Tibial nerve (tissue), 4 donors: ENCODE measurements around the gene MSH3.

Experiments used
- CTCF ChIP-seq, 5 experiments: fragments of 200-600 bp in 3 of 5; fragments of 450-650 bp in 2 of 5; sonication (generic) in 3 of 5; IDR thresholded peaks; one replicate each; pipeline ENCODE4 v1.5.1; 2016 to 2019; ENCODE audit warnings: antibody characterized with exemption in 5 of 5, mild to moderate bottlenecking in 3 of 5, moderate library complexity in 2 of 5
- EP300 ChIP-seq, 2 donors: sonication (generic); formaldehyde crosslinking; IDR thresholded peaks; one replicate each; pipeline ENCODE4 v1.6.1; 2017; ENCODE audit warnings: antibody characterized with exemption in 2 of 2, mild to moderate bottlenecking in 1 of 2

GRCh38 chr5:80762573-80762972 is 108.1 kb downstream of the MSH3 start:
- TF ChIP-seq CTCF (IDR thresholded peaks at IDR 0.05) (no peak), EP300 (IDR thresholded peaks at IDR 0.05) (no peak)
